ENCODE measurements around the gene LRRFIP1. TPM values are rescaled to one million over a fixed set of nuclear protein-coding genes. Genes with fewer than 3 reads are reported as not detected.

LRRFIP1 gene
- total and polyA plus RNA-seq, 2 of the 13 experiments (the other 11 are each of a cell fraction or from before 2014, with no cell fraction given) = 15.9 to 40.5 TPM

DNA sequence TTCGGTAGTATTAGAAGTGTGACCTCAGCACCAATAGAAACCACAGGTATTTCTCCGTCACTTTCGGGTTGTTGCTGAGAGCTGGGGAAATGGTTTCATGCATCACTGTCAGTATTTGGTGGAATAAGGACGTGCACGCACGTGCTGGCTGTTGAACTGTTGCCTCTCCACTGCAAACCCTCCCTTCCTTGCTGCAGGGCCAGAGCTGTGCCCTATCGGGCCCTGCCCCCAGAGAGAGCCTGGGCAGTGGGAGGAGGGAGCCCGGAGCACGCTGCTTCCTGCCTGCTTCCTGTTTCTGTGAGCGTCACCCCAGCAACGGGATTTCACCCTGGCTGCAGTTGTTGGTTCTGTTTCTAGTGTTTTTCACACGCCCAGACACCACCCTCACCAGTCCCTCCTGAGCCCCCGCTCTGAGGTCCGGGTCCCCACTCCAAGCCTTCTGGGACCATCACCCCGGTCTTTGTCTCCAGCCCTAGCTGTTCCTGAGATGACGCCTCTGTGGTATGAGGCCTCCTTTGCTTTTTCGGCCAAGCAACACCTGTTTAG lies 47.4 kb downstream of the LRRFIP1 start (continued):
- TF ChIP-seq PAXIP1 (CRISPR knock-in tag; conservative IDR thresholded peaks at IDR 0.05) = peak; percentile 67
- peak; percentile 81; the same call in 1 of the 2 replicates for TF ChIP-seq ZNF580 (CRISPR knock-in tag; IDR thresholded peaks at IDR 0.05; ENCODE audit: borderline replicate concordance, low read depth)
- TF ChIP-seq CENPX (CRISPR knock-in tag; IDR thresholded peaks at IDR 0.05) = no peak
- TF ChIP-seq, protein P1, sequence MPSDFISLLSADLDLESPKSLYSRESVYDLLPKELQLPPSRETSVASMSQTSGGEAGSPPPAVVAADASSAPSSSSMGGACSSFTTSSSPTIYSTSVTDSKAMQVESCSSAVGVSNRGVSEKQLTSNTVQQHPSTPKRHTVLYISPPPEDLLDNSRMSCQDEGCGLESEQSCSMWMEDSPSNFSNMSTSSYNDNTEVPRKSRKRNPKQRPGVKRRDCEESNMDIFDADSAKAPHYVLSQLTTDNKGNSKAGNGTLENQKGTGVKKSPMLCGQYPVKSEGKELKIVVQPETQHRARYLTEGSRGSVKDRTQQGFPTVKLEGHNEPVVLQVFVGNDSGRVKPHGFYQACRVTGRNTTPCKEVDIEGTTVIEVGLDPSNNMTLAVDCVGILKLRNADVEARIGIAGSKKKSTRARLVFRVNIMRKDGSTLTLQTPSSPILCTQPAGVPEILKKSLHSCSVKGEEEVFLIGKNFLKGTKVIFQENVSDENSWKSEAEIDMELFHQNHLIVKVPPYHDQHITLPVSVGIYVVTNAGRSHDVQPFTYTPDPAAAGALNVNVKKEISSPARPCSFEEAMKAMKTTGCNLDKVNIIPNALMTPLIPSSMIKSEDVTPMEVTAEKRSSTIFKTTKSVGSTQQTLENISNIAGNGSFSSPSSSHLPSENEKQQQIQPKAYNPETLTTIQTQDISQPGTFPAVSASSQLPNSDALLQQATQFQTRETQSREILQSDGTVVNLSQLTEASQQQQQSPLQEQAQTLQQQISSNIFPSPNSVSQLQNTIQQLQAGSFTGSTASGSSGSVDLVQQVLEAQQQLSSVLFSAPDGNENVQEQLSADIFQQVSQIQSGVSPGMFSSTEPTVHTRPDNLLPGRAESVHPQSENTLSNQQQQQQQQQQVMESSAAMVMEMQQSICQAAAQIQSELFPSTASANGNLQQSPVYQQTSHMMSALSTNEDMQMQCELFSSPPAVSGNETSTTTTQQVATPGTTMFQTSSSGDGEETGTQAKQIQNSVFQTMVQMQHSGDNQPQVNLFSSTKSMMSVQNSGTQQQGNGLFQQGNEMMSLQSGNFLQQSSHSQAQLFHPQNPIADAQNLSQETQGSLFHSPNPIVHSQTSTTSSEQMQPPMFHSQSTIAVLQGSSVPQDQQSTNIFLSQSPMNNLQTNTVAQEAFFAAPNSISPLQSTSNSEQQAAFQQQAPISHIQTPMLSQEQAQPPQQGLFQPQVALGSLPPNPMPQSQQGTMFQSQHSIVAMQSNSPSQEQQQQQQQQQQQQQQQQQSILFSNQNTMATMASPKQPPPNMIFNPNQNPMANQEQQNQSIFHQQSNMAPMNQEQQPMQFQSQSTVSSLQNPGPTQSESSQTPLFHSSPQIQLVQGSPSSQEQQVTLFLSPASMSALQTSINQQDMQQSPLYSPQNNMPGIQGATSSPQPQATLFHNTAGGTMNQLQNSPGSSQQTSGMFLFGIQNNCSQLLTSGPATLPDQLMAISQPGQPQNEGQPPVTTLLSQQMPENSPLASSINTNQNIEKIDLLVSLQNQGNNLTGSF (CRISPR knock-in tag; IDR thresholded peaks at IDR 0.05) = 0 out of 2 replicates have a peak, but pooled peaks have one; percentile 78
- no peak for TF ChIP-seq ZNF224 (CRISPR knock-in tag; IDR thresholded peaks at IDR 0.05)
- peak; percentile 52; the same call in 1 of the 2 replicates for TF ChIP-seq ZNF839 (CRISPR knock-in tag; IDR thresholded peaks at IDR 0.05; ENCODE audit: borderline replicate concordance)
- peak; percentile 42; the same call in 1 of the 2 replicates for TF ChIP-seq ZNF556 (CRISPR knock-in tag; IDR thresholded peaks at IDR 0.05; ENCODE audit: borderline replicate concordance)
- peak; percentile 58; the same call in 1 of the 2 replicates for TF ChIP-seq YEATS2 (CRISPR knock-in tag; IDR thresholded peaks at IDR 0.05; ENCODE audit: borderline replicate concordance)
- 0 out of 2 replicates have a peak, but pooled peaks have one; percentile 40 for TF ChIP-seq NFATC3 (CRISPR knock-in tag; IDR thresholded peaks at IDR 0.05)
- TF ChIP-seq ZIK1 (CRISPR knock-in tag; IDR thresholded peaks at IDR 0.05; ENCODE audit: borderline replicate concordance, low read depth) = no peak
- TF ChIP-seq ELF1 (CRISPR knock-in tag; IDR thresholded peaks at IDR 0.05) = peak; percentile 94
- TF ChIP-seq, protein P2, sequence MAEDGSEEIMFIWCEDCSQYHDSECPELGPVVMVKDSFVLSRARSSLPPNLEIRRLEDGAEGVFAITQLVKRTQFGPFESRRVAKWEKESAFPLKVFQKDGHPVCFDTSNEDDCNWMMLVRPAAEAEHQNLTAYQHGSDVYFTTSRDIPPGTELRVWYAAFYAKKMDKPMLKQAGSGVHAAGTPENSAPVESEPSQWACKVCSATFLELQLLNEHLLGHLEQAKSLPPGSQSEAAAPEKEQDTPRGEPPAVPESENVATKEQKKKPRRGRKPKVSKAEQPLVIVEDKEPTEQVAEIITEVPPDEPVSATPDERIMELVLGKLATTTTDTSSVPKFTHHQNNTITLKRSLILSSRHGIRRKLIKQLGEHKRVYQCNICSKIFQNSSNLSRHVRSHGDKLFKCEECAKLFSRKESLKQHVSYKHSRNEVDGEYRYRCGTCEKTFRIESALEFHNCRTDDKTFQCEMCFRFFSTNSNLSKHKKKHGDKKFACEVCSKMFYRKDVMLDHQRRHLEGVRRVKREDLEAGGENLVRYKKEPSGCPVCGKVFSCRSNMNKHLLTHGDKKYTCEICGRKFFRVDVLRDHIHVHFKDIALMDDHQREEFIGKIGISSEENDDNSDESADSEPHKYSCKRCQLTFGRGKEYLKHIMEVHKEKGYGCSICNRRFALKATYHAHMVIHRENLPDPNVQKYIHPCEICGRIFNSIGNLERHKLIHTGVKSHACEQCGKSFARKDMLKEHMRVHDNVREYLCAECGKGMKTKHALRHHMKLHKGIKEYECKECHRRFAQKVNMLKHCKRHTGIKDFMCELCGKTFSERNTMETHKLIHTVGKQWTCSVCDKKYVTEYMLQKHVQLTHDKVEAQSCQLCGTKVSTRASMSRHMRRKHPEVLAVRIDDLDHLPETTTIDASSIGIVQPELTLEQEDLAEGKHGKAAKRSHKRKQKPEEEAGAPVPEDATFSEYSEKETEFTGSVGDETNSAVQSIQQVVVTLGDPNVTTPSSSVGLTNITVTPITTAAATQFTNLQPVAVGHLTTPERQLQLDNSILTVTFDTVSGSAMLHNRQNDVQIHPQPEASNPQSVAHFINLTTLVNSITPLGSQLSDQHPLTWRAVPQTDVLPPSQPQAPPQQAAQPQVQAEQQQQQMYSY (CRISPR knock-in tag; IDR thresholded peaks at IDR 0.05) = 0 out of 2 replicates have a peak, but pooled peaks have one; percentile 48
- no peak for TF ChIP-seq ZNF337 (CRISPR knock-in tag; IDR thresholded peaks at IDR 0.05; ENCODE audit: borderline replicate concordance, low read depth)
- TF ChIP-seq, protein P3, sequence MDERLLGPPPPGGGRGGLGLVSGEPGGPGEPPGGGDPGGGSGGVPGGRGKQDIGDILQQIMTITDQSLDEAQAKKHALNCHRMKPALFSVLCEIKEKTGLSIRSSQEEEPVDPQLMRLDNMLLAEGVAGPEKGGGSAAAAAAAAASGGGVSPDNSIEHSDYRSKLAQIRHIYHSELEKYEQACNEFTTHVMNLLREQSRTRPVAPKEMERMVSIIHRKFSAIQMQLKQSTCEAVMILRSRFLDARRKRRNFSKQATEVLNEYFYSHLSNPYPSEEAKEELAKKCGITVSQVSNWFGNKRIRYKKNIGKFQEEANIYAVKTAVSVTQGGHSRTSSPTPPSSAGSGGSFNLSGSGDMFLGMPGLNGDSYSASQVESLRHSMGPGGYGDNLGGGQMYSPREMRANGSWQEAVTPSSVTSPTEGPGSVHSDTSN (CRISPR knock-in tag; IDR thresholded peaks at IDR 0.05) = no peak
- TF ChIP-seq ZNF263 (CRISPR knock-in tag; IDR thresholded peaks at IDR 0.05) = peak; percentile 99

All from HepG2 (cell line).